Liver (tissue), 3 donors: ENCODE data around the gene C3orf52.

Source experiments
- CTCF ChIP-seq: fragments of 150-350 bp; IDR thresholded peaks from 2 replicates; pipeline ENCODE4 v1.5.1; 2017; ENCODE audit warnings: improper control_type of control experiment, low read depth, low read length; ENCODE audit not compliant: missing input control
- FOXA1 ChIP-seq: IDR thresholded peaks from 2 replicates; pipeline ENCODE4 v1.6.1; 2016; ENCODE audit warnings: antibody characterized with exemption
- GABPA ChIP-seq, 2 donors: IDR thresholded peaks in 1 of 2; conservative IDR thresholded peaks in 1 of 2; 2 replicates each; pipeline ENCODE4 v1.6.1; 2016; ENCODE audit warnings: antibody characterized with exemption in 2 of 2, mild to moderate bottlenecking in 1 of 2, moderate library complexity in 1 of 2
- JUND ChIP-seq, 2 donors: IDR thresholded peaks; 2 replicates each; pipeline ENCODE4 v1.6.1; 2016; ENCODE audit warnings: antibody characterized with exemption in 2 of 2
- NR2F2 ChIP-seq: IDR thresholded peaks from 2 replicates; pipeline ENCODE4 v1.6.1; 2016; ENCODE audit warnings: antibody characterized with exemption
- REST ChIP-seq: IDR thresholded peaks from 2 replicates; pipeline ENCODE4 v1.6.1; 2016; ENCODE audit warnings: antibody characterized with exemption, mild to moderate bottlenecking
- SP1 ChIP-seq: IDR thresholded peaks from 2 replicates; pipeline ENCODE4 v1.6.1; 2018; ENCODE audit warnings: antibody characterized with exemption, mild to moderate bottlenecking
- TF ChIP-seq, protein P1 (sequence below): IDR thresholded peaks from 2 replicates; pipeline ENCODE4 v1.6.1; 2016; ENCODE audit warnings: antibody characterized with exemption
- donor health status: healthy.
- donor health status: healthy.

- TF ChIP-seq CTCF = no peak
- TF ChIP-seq NR2F2 = no peak
- TF ChIP-seq, protein P1, sequence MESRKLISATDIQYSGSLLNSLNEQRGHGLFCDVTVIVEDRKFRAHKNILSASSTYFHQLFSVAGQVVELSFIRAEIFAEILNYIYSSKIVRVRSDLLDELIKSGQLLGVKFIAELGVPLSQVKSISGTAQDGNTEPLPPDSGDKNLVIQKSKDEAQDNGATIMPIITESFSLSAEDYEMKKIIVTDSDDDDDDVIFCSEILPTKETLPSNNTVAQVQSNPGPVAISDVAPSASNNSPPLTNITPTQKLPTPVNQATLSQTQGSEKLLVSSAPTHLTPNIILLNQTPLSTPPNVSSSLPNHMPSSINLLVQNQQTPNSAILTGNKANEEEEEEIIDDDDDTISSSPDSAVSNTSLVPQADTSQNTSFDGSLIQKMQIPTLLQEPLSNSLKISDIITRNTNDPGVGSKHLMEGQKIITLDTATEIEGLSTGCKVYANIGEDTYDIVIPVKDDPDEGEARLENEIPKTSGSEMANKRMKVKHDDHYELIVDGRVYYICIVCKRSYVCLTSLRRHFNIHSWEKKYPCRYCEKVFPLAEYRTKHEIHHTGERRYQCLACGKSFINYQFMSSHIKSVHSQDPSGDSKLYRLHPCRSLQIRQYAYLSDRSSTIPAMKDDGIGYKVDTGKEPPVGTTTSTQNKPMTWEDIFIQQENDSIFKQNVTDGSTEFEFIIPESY = no peak
- no peak for TF ChIP-seq SP1
- no peak for TF ChIP-seq FOXA1
- no peak for TF ChIP-seq GABPA (IDR thresholded peaks at IDR 0.05 in 1 of 2, conservative IDR thresholded peaks at IDR 0.05 in 1 of 2)
- no peak for TF ChIP-seq REST
- no peak for TF ChIP-seq JUND (IDR thresholded peaks at IDR 0.05)
These were observed 29.1 kb downstream of the C3orf52 start for GRCh38 chr3:112115161-112115739.
